Heart left ventricle (tissue), 16 donors: Measurements from ENCODE around the gene ZNF620. TPM values are rescaled to one million over a fixed set of nuclear protein-coding genes. Genes with fewer than 3 reads are reported as not detected.

Source experiments
- ATAC-seq, 4 donors: fragments of 200-7000 bp; cut with Tn5 transposase; one replicate each; pipeline ENCODE4 v1.9.1; 2020 to 2022; ENCODE audit warnings: moderate library complexity in 4 of 4, mild to moderate bottlenecking in 3 of 4, moderate number of reproducible peaks in 1 of 4
- DNase-seq, 5 donors: peaks; one replicate each; pipeline ENCODE4 v3.0.0-alpha.2; 2020
- H3K27ac ChIP-seq, 12 donors: fragments of 200-600 bp; sonication (generic) in 4 of 12; one replicate each; pipeline versions ENCODE4 v1.5.0 to v1.8.0; 2016 to 2022; ENCODE audit warnings: mild to moderate bottlenecking in 2 of 12
- H3K27me3 ChIP-seq, 9 donors: fragments of 200-600 bp; sonication (generic) in 2 of 9; one replicate each; pipeline versions ENCODE4 v1.5.1 to v1.8.0; 2016 to 2022; ENCODE audit warnings: mild to moderate bottlenecking in 3 of 9
- H3K36me3 ChIP-seq, 9 donors: fragments of 200-600 bp; sonication (generic) in 2 of 9; one replicate each; pipeline versions ENCODE4 v1.5.0 to v1.8.0; 2018 to 2022; ENCODE audit warnings: mild to moderate bottlenecking in 2 of 9
- H3K4me1 ChIP-seq, 12 donors: fragments of 200-600 bp; sonication (generic) in 4 of 12; one replicate each; pipeline versions ENCODE4 v1.5.0 to v1.8.0; 2016 to 2022; ENCODE audit warnings: mild to moderate bottlenecking in 3 of 12
- H3K4me3 ChIP-seq, 12 donors: fragments of 200-600 bp; sonication (generic) in 4 of 12; one replicate each; pipeline versions ENCODE4 v1.5.0 to v1.8.0; 2017 to 2022; ENCODE audit warnings: mild to moderate bottlenecking in 9 of 12, moderate library complexity in 4 of 12
- H3K9me3 ChIP-seq, 12 donors: fragments of 200-600 bp; sonication (generic) in 4 of 12; one replicate each; pipeline versions ENCODE4 v1.5.0 to v1.8.0; 2016 to 2022; ENCODE audit warnings: mild to moderate bottlenecking in 1 of 12
- POLR2A ChIP-seq, 2 donors: fragments of 450-650 bp; IDR thresholded peaks; one replicate each; pipeline ENCODE4 v1.6.1; 2017; ENCODE audit warnings: antibody characterized with exemption in 2 of 2, mild to moderate bottlenecking in 2 of 2, moderate library complexity in 2 of 2
- WGBS, 4 donors: extraction: QIAGEN DNeasy Blood & Tissue Kit in 2 of 4; methylation state at CpG; one replicate each; pipeline versions ENCODE4 v1.1.5 to v1.1.7; 2013 to 2018; 5-methylcytosine and 5-hydroxymethylcytosine counted together
- intact Hi-C, 10 donors: fragments of 100-400 bp; cut with DNase I; formaldehyde crosslinking; loops; one replicate each; pipeline versions ENCODE4 v1.11.1 to v1.14.2; 2022
- polyA plus RNA-seq, 2 donors: library from polyadenylated mRNA; stranded (reverse); fragments of 200-250 nt; gene quantifications; one replicate each; pipeline ENCODE4 v1.2.3, GENCODE V29; 2013
- total RNA-seq, 9 donors: library from RNA; depleted of rRNA in 2 of 9; stranded (reverse); fragments of >200 nt in 2 of 9; fragmentation: NEBNext Ultra II Directional in 3 of 9; extraction: Animal tissue kit (Norgen Biotek cat#: 25700) in 3 of 9; gene quantifications; one replicate each; pipeline versions ENCODE4 v1.1.0 to v1.2.4, GENCODE V29; 2016 to 2023
- TF ChIP-seq, protein P1 (sequence below), 12 donors: fragments of 200-600 bp; sonication (generic) in 4 of 12; IDR thresholded peaks; one replicate each; pipeline versions ENCODE4 v1.5.0 to v1.8.0; 2018 to 2022; ENCODE audit warnings: antibody characterized with exemption in 12 of 12, mild to moderate bottlenecking in 5 of 12
- donor health status: ischemic (EF 13 %, LVEDD 7.1; RV severe dilation, severe dysfunction).
- donor health status: healthy with polysubstance abuse.
- donor health status: DM: no; HTN: yes; CAD: no.
- donor health status: DM: no; HTN: no; CAD: no.
- donor health status: ischemic (EF 25% LVEDD 6.9; RV normal size, moderate dysfunction).
- donor health status: ischemic (EF 25% LVEDD 5.7; RV mildly dilated, moderate dysfunction).
- donor health status: healthy.
- donor health status: DM: yes; HTN: yes; CAD: no.
- donor health status: ischemic (EF 35%, LVEDD 5.7; RV mildly dilated, moderate dysfunction).
- donor health status: nonischemic (EF 11% LVEDD 7.7; RV severe dilation, severe dysfunction).
- donor health status: DM: yes; HTN: yes; CAD: no.
- donor health status: PGD.
- donor health status: ischemic (EF 29% LVEDD 5.4; RV normal size, mild dysfunction).
- donor health status: nonischemic (EF 23%, LVEDD 6.1; RV moderate dilation, normal function).

Gene ZNF620
- total and polyA plus RNA-seq, 11 donors, result 1.1 to 4.4 (median 2.5) TPM

DNA sequence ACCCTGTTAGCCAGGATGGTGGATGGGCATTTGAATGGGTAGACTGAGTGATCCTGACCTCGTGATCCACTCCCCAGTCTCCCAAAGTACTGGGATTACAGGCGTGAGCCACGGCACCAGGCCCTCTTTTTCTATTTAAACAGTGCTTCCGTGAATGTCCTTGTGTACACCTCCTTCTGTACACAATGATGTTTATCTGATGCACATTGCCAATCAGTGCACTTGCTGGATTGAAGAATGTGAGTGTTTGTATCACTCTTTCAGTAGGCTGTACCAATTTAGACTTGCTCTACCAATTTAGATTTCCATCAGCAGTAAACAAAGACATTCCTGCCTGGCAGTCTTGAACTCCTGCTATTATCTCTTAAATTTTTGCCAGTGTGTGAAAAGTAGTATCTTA lies 37.8 kb upstream of the ZNF620 start:
- H3K27me3 ChIP-seq, result no peaks in the 10 kb centered on the region
- peaks cover 3 to 43% (median 24%) of the 10 kb centered on the region in 9 donors for H3K36me3 ChIP-seq
- peaks cover 0 to 8% (median 0%) of the 10 kb centered on the region in 12 donors for H3K4me1 ChIP-seq
- no peak for ATAC-seq
- DNase-seq, result no peak
- H3K27ac ChIP-seq, result no peak overlapping the region
- TF ChIP-seq, protein P1, sequence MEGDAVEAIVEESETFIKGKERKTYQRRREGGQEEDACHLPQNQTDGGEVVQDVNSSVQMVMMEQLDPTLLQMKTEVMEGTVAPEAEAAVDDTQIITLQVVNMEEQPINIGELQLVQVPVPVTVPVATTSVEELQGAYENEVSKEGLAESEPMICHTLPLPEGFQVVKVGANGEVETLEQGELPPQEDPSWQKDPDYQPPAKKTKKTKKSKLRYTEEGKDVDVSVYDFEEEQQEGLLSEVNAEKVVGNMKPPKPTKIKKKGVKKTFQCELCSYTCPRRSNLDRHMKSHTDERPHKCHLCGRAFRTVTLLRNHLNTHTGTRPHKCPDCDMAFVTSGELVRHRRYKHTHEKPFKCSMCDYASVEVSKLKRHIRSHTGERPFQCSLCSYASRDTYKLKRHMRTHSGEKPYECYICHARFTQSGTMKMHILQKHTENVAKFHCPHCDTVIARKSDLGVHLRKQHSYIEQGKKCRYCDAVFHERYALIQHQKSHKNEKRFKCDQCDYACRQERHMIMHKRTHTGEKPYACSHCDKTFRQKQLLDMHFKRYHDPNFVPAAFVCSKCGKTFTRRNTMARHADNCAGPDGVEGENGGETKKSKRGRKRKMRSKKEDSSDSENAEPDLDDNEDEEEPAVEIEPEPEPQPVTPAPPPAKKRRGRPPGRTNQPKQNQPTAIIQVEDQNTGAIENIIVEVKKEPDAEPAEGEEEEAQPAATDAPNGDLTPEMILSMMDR (IDR thresholded peaks at IDR 0.05), result no peak
- no peak for TF ChIP-seq POLR2A (IDR thresholded peaks at IDR 0.05)
- no peak overlapping the region for H3K4me3 ChIP-seq
- intact Hi-C loops, result no loop called here
- 80 to 95% (median 91%) methylated on average over 4 of the region's 4 CpGs for WGBS, 4 donors
- H3K9me3 ChIP-seq, result no peaks in the 10 kb centered on the region

DNA sequence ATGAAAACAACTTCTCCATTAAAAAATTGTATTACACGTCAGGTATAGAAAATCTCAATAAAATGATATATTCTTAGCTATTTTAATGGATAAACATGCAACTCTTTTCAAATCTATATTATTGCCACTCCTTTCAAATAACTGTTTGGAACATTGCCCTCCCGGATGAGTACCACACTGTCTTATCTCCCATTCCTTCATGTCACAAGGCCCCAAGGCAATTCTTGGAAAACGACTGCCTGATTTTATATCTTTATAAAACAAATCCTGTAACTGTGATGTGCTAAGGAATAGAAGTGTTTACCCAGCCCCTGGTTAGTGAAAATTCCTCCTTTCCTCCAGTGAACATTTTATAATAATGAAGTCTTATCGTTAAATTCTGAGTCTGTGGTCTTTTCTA lies 35.1 kb upstream of the ZNF620 start:
- Histone ChIP-seq H3K9me3 (no peaks in the 10 kb centered on the region), H3K27me3 (no peaks in the 10 kb centered on the region), H3K4me1 (no peaks in the 10 kb centered on the region), H3K36me3 (peaks cover 0 to 17% (median 5%) of the 10 kb centered on the region in 9 donors), H3K4me3 (no peak overlapping the region), H3K27ac (no peak overlapping the region)
- 75 to 81% (median 76%) methylated on average over 4 of the region's 4 CpGs for WGBS, 4 donors
- TF ChIP-seq, protein P1 (IDR thresholded peaks at IDR 0.05), result no peak
- TF ChIP-seq POLR2A (IDR thresholded peaks at IDR 0.05), result no peak
- intact Hi-C loops, result no loop called here
- ATAC-seq, result no peak
- DNase-seq, result no peak

DNA sequence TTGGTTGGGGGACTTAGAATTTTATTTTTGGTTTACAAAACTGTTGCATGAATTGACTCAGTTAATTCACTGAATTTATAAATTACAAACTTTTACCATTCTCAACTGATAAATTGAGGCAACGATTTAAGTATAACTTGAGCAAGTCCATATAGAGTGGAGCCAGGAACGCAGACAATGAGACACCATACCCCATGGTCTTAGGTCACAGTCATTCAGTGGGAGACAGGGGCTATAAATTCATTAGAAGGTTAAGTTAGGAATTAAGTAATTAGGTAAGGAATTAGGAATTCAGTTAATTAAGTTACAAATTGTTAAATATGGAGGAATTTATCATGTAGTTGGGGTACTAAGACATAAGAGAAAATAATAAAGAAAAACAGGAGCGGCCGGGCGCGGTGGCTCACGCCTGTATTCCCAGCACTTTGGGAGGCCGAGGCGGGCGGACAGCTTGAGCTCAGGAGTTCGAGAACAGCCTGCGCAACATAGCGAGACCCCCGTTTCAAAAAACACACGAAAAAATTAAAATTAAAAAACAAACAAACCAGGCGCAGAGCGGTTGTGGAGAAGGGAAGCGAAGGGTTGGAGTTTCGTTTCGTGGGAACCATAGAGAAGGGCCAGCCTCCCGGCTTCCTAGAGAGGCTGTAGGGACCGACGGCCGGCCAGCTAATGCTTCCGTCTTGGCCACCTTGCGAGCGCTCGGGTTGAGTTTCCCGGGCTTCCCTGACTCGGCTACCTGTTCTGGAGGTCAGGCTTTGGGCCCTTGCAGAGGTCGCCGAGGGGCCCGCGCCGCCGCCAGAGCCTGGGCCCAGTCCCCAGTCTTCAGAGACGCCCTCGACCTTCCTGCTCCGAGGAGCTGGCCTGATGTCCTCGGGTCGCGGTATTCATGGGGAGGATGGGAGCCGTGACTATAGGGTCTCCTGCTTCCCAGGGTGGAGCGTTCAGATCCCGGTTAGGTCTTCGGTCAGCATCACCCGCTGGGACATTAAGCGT lies 29.1 kb upstream of the ZNF620 start, which contains the start of gene ZNF619:
ZNF619 (plus strand) TSS at position 645 of the 993 bp plus-strand sequence. CDS start 858 bp downstream, outside the sequence.
- TF ChIP-seq POLR2A (IDR thresholded peaks at IDR 0.05), result peak in 1 of 2 donors; percentile 42
- TF ChIP-seq, protein P1 (IDR thresholded peaks at IDR 0.05), result peak in 1 of 12 donors; percentile 6
- intact Hi-C loops, result no loop called here
- Histone ChIP-seq H3K4me1 (peaks cover 0 to 12% (median 7%) of the 10 kb centered on the region in 12 donors), H3K27ac (peak within 1 kb of the TSS; percentile 32 to 88 (median 64)), H3K36me3 (peaks cover 0 to 34% (median 29%) of the 10 kb centered on the region in 9 donors), H3K27me3 (no peaks in the 10 kb centered on the region), H3K4me3 (peak within 1 kb of the TSS; percentile 67 to 97 (median 82)), H3K9me3 (no peaks in the 10 kb centered on the region)
- DNase-seq (peak; percentile 74 to 84 (median 82)), ATAC-seq (peak; percentile 83 to 96 (median 95))
- 11 to 16% (median 14%) methylated on average over 48 of the region's 48 CpGs for WGBS, 4 donors

DNA sequence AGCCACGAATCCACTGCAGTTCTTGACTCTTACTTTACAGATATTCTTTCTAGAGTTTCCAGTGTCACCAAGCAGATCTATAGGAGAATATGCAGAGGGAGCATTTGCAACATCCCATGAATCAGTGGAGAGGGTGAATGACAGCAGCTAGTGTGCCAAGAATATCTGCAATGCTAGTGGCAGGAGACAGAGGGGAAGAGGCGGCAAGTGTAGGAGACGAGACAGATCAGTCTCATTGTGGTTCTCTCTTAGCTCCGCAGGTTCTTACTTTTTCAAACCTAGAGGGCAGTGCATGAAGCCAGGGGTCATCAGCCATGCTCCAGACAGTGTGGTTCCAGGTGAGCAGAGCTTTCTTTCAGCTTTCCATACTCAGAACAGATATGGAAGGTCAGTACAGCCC lies 28.2 kb upstream of the ZNF620 start:
- no peak for DNase-seq
- H3K27ac ChIP-seq, result peak overlapping the region in 5 of 12 donors; percentile 41 to 88 (median 75)
- peaks cover 0 to 42% (median 38%) of the 10 kb centered on the region in 9 donors for H3K36me3 ChIP-seq
- peaks cover 0 to 12% (median 7%) of the 10 kb centered on the region in 12 donors for H3K4me1 ChIP-seq
- TF ChIP-seq POLR2A (IDR thresholded peaks at IDR 0.05), result no peak
- TF ChIP-seq, protein P1 (IDR thresholded peaks at IDR 0.05), result no peak
- no peaks in the 10 kb centered on the region for H3K27me3 ChIP-seq
- H3K9me3 ChIP-seq, result no peaks in the 10 kb centered on the region
- peak in 3 of 4 donors; percentile 12 to 55 (median 46) for ATAC-seq
- WGBS, 4 donors, result 32 to 44% (median 40%) methylated on average over 4 of the region's 4 CpGs
- H3K4me3 ChIP-seq, result peak overlapping the region; percentile 67 to 97 (median 82)
- intact Hi-C loops, result no loop called here
